H1 (cell line): ENCODE data around the gene CSNK1G2. TPM values are rescaled to one million over a fixed set of nuclear protein-coding genes. Genes with fewer than 3 reads are reported as not detected.

Experiments
- CTCF ChIA-PET: fragments of 300-600 bp; sonication (Branson Sonifier 250); formaldehyde crosslinking; loops from one replicate; lab custom pipeline; 2021; ENCODE audit not compliant: partially characterized antibody; lab: Charles Lee
- POLR2A ChIA-PET: fragments of 300-600 bp; sonication (Branson Sonifier 250); formaldehyde crosslinking; loops from one replicate; lab custom pipeline; 2021; ENCODE audit warnings: inconsistent platforms; ENCODE audit not compliant: partially characterized antibody; lab: Charles Lee
- DNase-seq, 2 experiments: peaks; one replicate each; pipeline versions ENCODE4 v3.0.0 to v3.0.0-alpha.2; 2010 to 2022; ENCODE audit warnings: low spot score in 2 of 2, low read depth in 1 of 2, mixed read lengths in 1 of 2
- FAIRE-seq: peaks from 2 replicates; lab custom pipeline; 2011; peaks lifted over from hg19 to GRCh38; lab: Jason Lieb, UNC
- H2AFZ ChIP-seq: 2 replicates; pipeline ENCODE4 v1.8.1; 2012; ENCODE audit warnings: low read length, inconsistent platforms
- H2AK5ac ChIP-seq: 2 replicates; pipeline ENCODE4 v1.6.1; 2013; ENCODE audit warnings: low read depth, low read length
- H2BK120ac ChIP-seq: replicated peaks from 2 replicates; pipeline ENCODE3; 2013; ENCODE audit warnings: low read depth, low read length, inconsistent platforms
- H2BK12ac ChIP-seq: 2 replicates; pipeline ENCODE4 v1.6.1; 2013; ENCODE audit warnings: low read depth, low read length
- H2BK15ac ChIP-seq: 2 replicates; pipeline ENCODE4 v1.6.1; 2013; ENCODE audit warnings: low read length
- H2BK20ac ChIP-seq: 2 replicates; pipeline ENCODE4 v1.6.1; 2013; ENCODE audit warnings: low read length
- H2BK5ac ChIP-seq: 2 replicates; pipeline ENCODE4 v1.6.1; 2013; ENCODE audit warnings: low read depth, low read length
- H3K14ac ChIP-seq: 2 replicates; pipeline ENCODE4 v1.6.1; 2013; ENCODE audit warnings: inconsistent platforms; ENCODE audit not compliant: insufficient read length
- H3K18ac ChIP-seq: 2 replicates; pipeline ENCODE4 v1.6.1; 2013; ENCODE audit warnings: low read length; ENCODE audit errors: extremely low read depth
- H3K23ac ChIP-seq: 2 replicates; pipeline ENCODE4 v1.6.1; 2013; ENCODE audit warnings: inconsistent platforms; ENCODE audit not compliant: insufficient read length
- H3K23me2 ChIP-seq: 2 replicates; pipeline ENCODE4 v1.6.1; 2013; ENCODE audit warnings: low read depth, low read length
- H3K27ac ChIP-seq: 2 replicates; pipeline ENCODE4 v1.6.1; 2011; ENCODE audit warnings: low read depth, low read length, inconsistent platforms
- H3K27me3 ChIP-seq, 4 experiments: replicated peaks in 1 of 4; 1 replicate in 1 of 4; 2 replicates in 3 of 4; pipeline versions ENCODE4 v1.6.1 to v1.8.1; 2011 to 2013; ENCODE audit warnings: low read length in 3 of 4, mild to moderate bottlenecking in 3 of 4, inconsistent platforms in 2 of 4, mixed read lengths in 2 of 4, moderate library complexity in 1 of 4; ENCODE audit not compliant: control insufficient read depth in 3 of 4, insufficient read depth in 3 of 4; ENCODE audit errors: extremely low read depth in 1 of 4
- H3K36me3 ChIP-seq, 4 experiments: 2 replicates each; pipeline versions ENCODE4 v1.6.1 to v1.8.1; 2011 to 2013; ENCODE audit warnings: mild to moderate bottlenecking in 4 of 4, low read length in 3 of 4, moderate library complexity in 2 of 4, control low read depth in 1 of 4, inconsistent platforms in 1 of 4; ENCODE audit not compliant: insufficient read depth in 4 of 4, control insufficient read depth in 2 of 4
- H3K4ac ChIP-seq: replicated peaks from 2 replicates; pipeline ENCODE3; 2013; ENCODE audit warnings: low read length, low read depth, mixed read lengths, inconsistent platforms; ENCODE audit not compliant: insufficient read length
- H3K4me1 ChIP-seq, 4 experiments: replicated peaks in 1 of 4; 1 replicate in 1 of 4; 2 replicates in 3 of 4; pipeline versions ENCODE4 v1.6.1 to v1.8.1; 2011 to 2013; ENCODE audit warnings: low read length in 3 of 4, inconsistent platforms in 2 of 4, mixed read lengths in 1 of 4; ENCODE audit not compliant: insufficient read depth in 4 of 4, control insufficient read depth in 3 of 4
- H3K4me2 ChIP-seq, 2 experiments: 2 replicates each; pipeline versions ENCODE4 v1.6.1 to v1.8.1; 2011 to 2013; ENCODE audit warnings: low read depth in 2 of 2, low read length in 2 of 2, control low read depth in 1 of 2, inconsistent platforms in 1 of 2, mild to moderate bottlenecking in 1 of 2; ENCODE audit not compliant: insufficient read depth in 1 of 2
- H3K4me3 ChIP-seq, 4 experiments: fragments of 200-600, 300-600 bp in 1 of 4; sonication (generic), shearing (Covaris generic), sonication (Bioruptor Twin) in 1 of 4; 2 replicates each; pipeline versions ENCODE4 v1.5.1 to v1.8.1; 2011 to 2016; ENCODE audit warnings: low read length in 4 of 4, low read depth in 3 of 4, control low read depth in 2 of 4, inconsistent platforms in 2 of 4, mild to moderate bottlenecking in 2 of 4, mixed read lengths in 1 of 4, moderate library complexity in 1 of 4; ENCODE audit not compliant: insufficient read depth in 2 of 4; ENCODE audit errors: extremely low read depth in 1 of 4
- H3K56ac ChIP-seq: replicated peaks from 2 replicates; pipeline ENCODE3; 2013; ENCODE audit warnings: low read depth, mild to moderate bottlenecking, mixed read lengths, low read length, inconsistent platforms; ENCODE audit not compliant: insufficient read length
- H3K79me1 ChIP-seq: 2 replicates; pipeline ENCODE4 v1.6.1; 2013; ENCODE audit warnings: low read depth, low read length, control low read depth
- H3K79me2 ChIP-seq, 2 experiments: 2 replicates each; pipeline versions ENCODE4 v1.6.1 to v1.8.1; 2012 to 2013; ENCODE audit warnings: low read length in 2 of 2, mild to moderate bottlenecking in 2 of 2, inconsistent platforms in 1 of 2; ENCODE audit not compliant: insufficient read depth in 2 of 2, control insufficient read depth in 1 of 2
- H3K9ac ChIP-seq, 4 experiments: replicated peaks in 1 of 4; 1 replicate in 1 of 4; 2 replicates in 3 of 4; pipeline versions ENCODE4 v1.6.1 to v1.8.1; 2011 to 2013; ENCODE audit warnings: low read depth in 3 of 4, low read length in 3 of 4, control low read depth in 2 of 4, mild to moderate bottlenecking in 2 of 4, moderate library complexity in 2 of 4, inconsistent platforms in 1 of 4; ENCODE audit errors: extremely low read depth in 1 of 4
- H3K9me3 ChIP-seq, 2 experiments: 2 replicates each; pipeline versions ENCODE4 v1.6.1 to v1.8.1; 2012 to 2013; ENCODE audit warnings: mild to moderate bottlenecking in 2 of 2, moderate library complexity in 2 of 2, control low read depth in 1 of 2, inconsistent platforms in 1 of 2, low read depth in 1 of 2, low read length in 1 of 2, mixed read lengths in 1 of 2; ENCODE audit not compliant: insufficient read depth in 2 of 2
- H4K20me1 ChIP-seq, 2 experiments: replicated peaks in 1 of 2; 2 replicates each; pipeline versions ENCODE3 to v1.8.1; 2011 to 2013; ENCODE audit warnings: inconsistent platforms in 2 of 2, low read length in 2 of 2, mild to moderate bottlenecking in 1 of 2; ENCODE audit not compliant: insufficient read depth in 2 of 2, control insufficient read depth in 1 of 2
- H4K5ac ChIP-seq: 2 replicates; pipeline ENCODE4 v1.6.1; 2013; ENCODE audit warnings: low read length, low read depth, mixed read lengths, inconsistent platforms; ENCODE audit not compliant: insufficient read length
- H4K8ac ChIP-seq: 2 replicates; pipeline ENCODE4 v1.8.0; 2013; ENCODE audit warnings: mild to moderate bottlenecking, moderate library complexity, low read length, inconsistent platforms; ENCODE audit not compliant: insufficient read depth; ENCODE audit errors: extremely low read depth
- H4K91ac ChIP-seq: replicated peaks from 2 replicates; pipeline ENCODE3; 2013; ENCODE audit warnings: low read length, mixed read lengths, inconsistent platforms; ENCODE audit not compliant: insufficient read length
- SIRT6 ChIP-seq: IDR thresholded peaks from one replicate; pipeline ENCODE4 v1.7.1; 2012; ENCODE audit warnings: low read length, inconsistent platforms
- WGBS, 2 experiments: shearing (Covaris generic) in 1 of 2; methylation state at CpG; one replicate each; pipeline versions ENCODE4 v1.1.6 to v1.1.7; 2013 to 2015; ENCODE audit warnings: low lambda C conversion rate in 2 of 2, mixed read lengths in 2 of 2, inconsistent platforms in 1 of 2, low coverage in 1 of 2, missing lambda C conversion rate in 1 of 2; ENCODE audit not compliant: insufficient replicate concordance in 2 of 2, insufficient coverage in 1 of 2, insufficient read length in 1 of 2; ENCODE audit errors: extremely low coverage in 1 of 2, missing lambda C conversion rate in 1 of 2; 5-methylcytosine and 5-hydroxymethylcytosine counted together
- polyA plus RNA-seq, 7 experiments: library from polyadenylated mRNA; depleted of rRNA in 3 of 7; stranded (reverse) in 5 of 7; unstranded in 2 of 7; fragments of >200 nt in 5 of 7; fragments of 200-250 nt in 2 of 7; gene quantifications; 1 replicate in 5 of 7; 2 replicates in 1 of 7; 4 replicates in 1 of 7; pipeline versions ENCODE4 v1.2.1 to v1.2.3, GENCODE V29; 2011 to 2013; ENCODE audit warnings: missing spikeins in 2 of 7, mixed read lengths in 2 of 7
- total RNA-seq: library from RNA; stranded (reverse); fragmentation: NEBNext Ultra II Directional; extraction: Animal tissue kit (Norgen Biotek cat#: 25700); gene quantifications from 2 replicates; pipeline ENCODE4 v1.2.1, GENCODE V29; 2021

The CSNK1G2 gene
- total and polyA plus RNA-seq, 2 of the 8 experiments (the other 6 are each of a cell fraction or from before 2014, with no cell fraction given), result 99.5 to 130 TPM

GRCh38 chr19:1907563-1908363 lies 33.2 kb upstream of the CSNK1G2 start:
- DNase-seq, result no peak
- no peak overlapping the region for H2BK15ac ChIP-seq
- H4K8ac ChIP-seq, result peak overlapping the region; percentile 86; the same call in 1 of the 2 replicates
- H3K79me2 ChIP-seq, result peaks cover 12 to 65% of the 10 kb centered on the region in 2 experiments; a peak in 3 of 4 replicates
- CTCF ChIA-PET, result interaction anchor here (2.5 kb wide), 1 partner anchor 10 kb away, joined by 8 read pairs; no protein-coding TSS in a partner anchor
- TF ChIP-seq SIRT6, result no peak
- TF ChIP-seq, all 59 proteins: peak for 0
- H4K5ac ChIP-seq, result no peak overlapping the region
- WGBS, 2 experiments, result 92% methylated on average over 36 of the region's 43 CpGs; no CpG with 5 or more reads in 1 of the 2 experiments
- no peak overlapping the region for H3K4me2 ChIP-seq
- H2BK5ac ChIP-seq, result no peak overlapping the region
- H3K27ac ChIP-seq, result no peak overlapping the region
- H3K9me3 ChIP-seq, result no peaks in the 10 kb centered on the region
- H2BK12ac ChIP-seq, result no peak overlapping the region
- no peak for FAIRE-seq
- no peak overlapping the region; the same call in 1 of the 2 replicates for H2AK5ac ChIP-seq
- H4K20me1 ChIP-seq, result peaks cover 9 to 24% of the 10 kb centered on the region in 2 experiments
- H3K27me3 ChIP-seq, result no peaks in the 10 kb centered on the region
- peaks cover 0 to 9% (median 8%) of the 10 kb centered on the region in 4 experiments; a peak in 5 of 7 replicates for H3K4me1 ChIP-seq
- no peak overlapping the region for H3K9ac ChIP-seq
- H3K56ac ChIP-seq, result no peak overlapping the region
- H3K4ac ChIP-seq, result peak overlapping the region; percentile 53
- H3K14ac ChIP-seq, result no peak overlapping the region
- H3K18ac ChIP-seq, result no peak overlapping the region
- H2BK20ac ChIP-seq, result no peak overlapping the region
- H3K23ac ChIP-seq, result no peak overlapping the region
- H3K36me3 ChIP-seq, result peaks cover 0 to 11% (median 3%) of the 10 kb centered on the region in 4 experiments; a peak in 3 of 8 replicates
- no peak overlapping the region for H4K91ac ChIP-seq
- no peak overlapping the region for H2AFZ ChIP-seq
- POLR2A ChIA-PET, result interaction anchor here (1.2 to 2.0 kb wide), 4 partner anchors 9 to 36 kb away, joined by 3 to 8 read pairs (median 6); no protein-coding TSS in a partner anchor
- H3K4me3 ChIP-seq, result no peak overlapping the region
- H3K23me2 ChIP-seq, result peaks cover 3% of the 10 kb centered on the region
- no peak overlapping the region for H2BK120ac ChIP-seq
- H3K79me1 ChIP-seq, result peaks cover 18% of the 10 kb centered on the region
